B cell (primary cell): Measurements from ENCODE around the gene ADAM17. TPM values are rescaled to one million over a fixed set of nuclear protein-coding genes. Genes with fewer than 3 reads are reported as not detected.

Experiments
- ATAC-seq: fragments of 200-7000 bp; cut with Tn5 transposase; one replicate; pipeline ENCODE4 v1.10.0; 2021; ENCODE audit warnings: low read depth, mild to moderate bottlenecking, moderate number of reproducible peaks, moderate library complexity
- CTCF ChIA-PET: fragments of 350-600 bp; sonication (Branson Sonifier 250); formaldehyde crosslinking; loops from one replicate; lab custom pipeline; 2021; ENCODE audit warnings: antibody characterized with exemption, inconsistent platforms; lab: Charles Lee
- POLR2A ChIA-PET: fragments of 350-600 bp; sonication (Branson Sonifier 250); formaldehyde crosslinking; loops from one replicate; lab custom pipeline; 2021; ENCODE audit warnings: antibody characterized with exemption; lab: Charles Lee
- DNase-seq: peaks from one replicate; pipeline ENCODE4 v3.0.0; 2013
- H2AFZ ChIP-seq: 2 replicates; pipeline ENCODE4 v1.6.1; 2012; ENCODE audit warnings: mild to moderate bottlenecking, low read depth, low read length; ENCODE audit not compliant: insufficient read depth, poor library complexity, severe bottlenecking
- H3K27ac ChIP-seq, 2 donors: 1 replicate in 1 of 2; 2 replicates in 1 of 2; pipeline ENCODE4 v1.5.1; 2012 to 2013; ENCODE audit warnings: low read length in 2 of 2, mild to moderate bottlenecking in 2 of 2, moderate library complexity in 1 of 2
- H3K27me3 ChIP-seq, 4 experiments: fragments of 200-600 bp in 1 of 4; sonication (generic) in 1 of 4; replicated peaks in 1 of 4; 1 replicate in 2 of 4; 2 replicates in 2 of 4; pipeline versions ENCODE4 v1.6.1 to v1.7.0; 2013 to 2016; ENCODE audit warnings: low read length in 3 of 4, mild to moderate bottlenecking in 2 of 4, mixed read lengths in 1 of 4, moderate library complexity in 1 of 4; ENCODE audit not compliant: insufficient read depth in 4 of 4, control insufficient read depth in 3 of 4; ENCODE audit errors: control extremely low read depth in 1 of 4
- H3K36me3 ChIP-seq, 2 experiments: replicated peaks in 1 of 2; 1 replicate in 1 of 2; 2 replicates in 1 of 2; pipeline versions ENCODE4 v1.6.1 to v1.7.1; 2013; ENCODE audit warnings: low read length in 1 of 2; ENCODE audit not compliant: insufficient read depth in 2 of 2, control insufficient read depth in 1 of 2; ENCODE audit errors: control extremely low read depth in 1 of 2, extremely low read depth in 1 of 2
- H3K4me1 ChIP-seq, 2 donors: fragments of 200-600 bp in 1 of 2; sonication (generic) in 1 of 2; 1 replicate in 1 of 2; 2 replicates in 1 of 2; pipeline versions ENCODE4 v1.5.1 to v1.6.1; 2013 to 2017; ENCODE audit warnings: low read length in 2 of 2; ENCODE audit not compliant: control insufficient read depth in 2 of 2, insufficient read depth in 2 of 2
- H3K4me2 ChIP-seq: replicated peaks from 2 replicates; pipeline ENCODE3; 2012; ENCODE audit warnings: mild to moderate bottlenecking, low read depth, low read length; ENCODE audit not compliant: poor library complexity, severe bottlenecking
- H3K4me3 ChIP-seq, 5 experiments: fragments of 200-600 bp in 1 of 5; sonication (generic) in 1 of 5; 1 replicate in 3 of 5; 2 replicates in 2 of 5; pipeline versions ENCODE4 v1.5.1 to v1.7.0; 2011 to 2016; ENCODE audit warnings: low read length in 4 of 5, mild to moderate bottlenecking in 4 of 5, low read depth in 2 of 5, control low read depth in 1 of 5, moderate library complexity in 1 of 5; ENCODE audit not compliant: insufficient read depth in 1 of 5; ENCODE audit errors: control extremely low read depth in 1 of 5, extremely low read depth in 1 of 5
- H3K79me2 ChIP-seq: fragments of 200-600 bp; sonication (generic); one replicate; pipeline ENCODE4 v1.6.0; 2016; ENCODE audit warnings: low read length; ENCODE audit not compliant: control insufficient read depth, insufficient read depth
- H3K9ac ChIP-seq: fragments of 200-600 bp; sonication (generic); 2 replicates; pipeline ENCODE4 v1.6.1; 2017; ENCODE audit warnings: mild to moderate bottlenecking, low read length, moderate library complexity
- H3K9me3 ChIP-seq, 3 donors: one replicate each; pipeline versions ENCODE4 v1.6.1 to v1.7.1; 2013; ENCODE audit warnings: low read length in 2 of 3; ENCODE audit not compliant: control insufficient read depth in 2 of 3, insufficient read depth in 1 of 3; ENCODE audit errors: control extremely low read depth in 1 of 3
- H4K20me1 ChIP-seq: 2 replicates; pipeline ENCODE4 v1.6.0; 2012; ENCODE audit warnings: mild to moderate bottlenecking, low read length; ENCODE audit not compliant: insufficient read depth, control insufficient read depth, poor library complexity, severe bottlenecking
- H3K27ac Mint-ChIP-seq: one replicate; pipeline ENCODE4 v1.8.0; 2021; ENCODE audit warnings: mixed read lengths
- H3K27me3 Mint-ChIP-seq: one replicate; pipeline ENCODE4 v1.8.0; 2021; ENCODE audit warnings: mixed read lengths
- H3K4me1 Mint-ChIP-seq: one replicate; pipeline ENCODE4 v1.8.0; 2021; ENCODE audit warnings: mixed read lengths
- H3K4me3 Mint-ChIP-seq: one replicate; pipeline ENCODE4 v1.8.0; 2021; ENCODE audit warnings: mixed read lengths
- H3K9me3 Mint-ChIP-seq: one replicate; pipeline ENCODE4 v1.8.0; 2022; ENCODE audit warnings: mixed read lengths; ENCODE audit not compliant: insufficient read depth
- EZH2 ChIP-seq: IDR thresholded peaks from 2 replicates; pipeline ENCODE4 v1.6.1; 2012; ENCODE audit warnings: borderline replicate concordance, low read depth, mild to moderate bottlenecking, moderate library complexity, low read length; ENCODE audit not compliant: insufficient read depth, poor library complexity, severe bottlenecking
- WGBS: methylation state at CpG from one replicate; pipeline ENCODE4 v1.1.5; 2013; ENCODE audit warnings: missing lambda C conversion rate; ENCODE audit not compliant: insufficient coverage; 5-methylcytosine and 5-hydroxymethylcytosine counted together
- intact Hi-C: fragments of 100-400 bp; cut with micrococcal nuclease; formaldehyde crosslinking; loops from one replicate; pipeline ENCODE4 v1.10.0; 2022
- polyA plus RNA-seq: library from polyadenylated mRNA; depleted of rRNA; stranded (reverse); fragments of >200 nt; gene quantifications from 2 replicates; pipeline ENCODE4 v1.2.3, GENCODE V29; 2012
- total RNA-seq, 2 donors: library from RNA; stranded (reverse); fragments of 120-200 nt in 1 of 2; gene quantifications; 1 replicate in 1 of 2; 2 replicates in 1 of 2; pipeline versions ENCODE4 v1.2.3 to v1.2.4, GENCODE V29; 2013 to 2022
- TF ChIP-seq, protein P1 (sequence below): fragments of 200-600 bp; IDR thresholded peaks from one replicate; pipeline ENCODE4 v1.8.0; 2022; ENCODE audit warnings: antibody characterized with exemption, mild to moderate bottlenecking

ADAM17 gene
- total and polyA plus RNA-seq, 2 donors (not counting 1 experiment from before 2014, with no cell fraction given) = 13.9 to 57.8 TPM

DNA sequence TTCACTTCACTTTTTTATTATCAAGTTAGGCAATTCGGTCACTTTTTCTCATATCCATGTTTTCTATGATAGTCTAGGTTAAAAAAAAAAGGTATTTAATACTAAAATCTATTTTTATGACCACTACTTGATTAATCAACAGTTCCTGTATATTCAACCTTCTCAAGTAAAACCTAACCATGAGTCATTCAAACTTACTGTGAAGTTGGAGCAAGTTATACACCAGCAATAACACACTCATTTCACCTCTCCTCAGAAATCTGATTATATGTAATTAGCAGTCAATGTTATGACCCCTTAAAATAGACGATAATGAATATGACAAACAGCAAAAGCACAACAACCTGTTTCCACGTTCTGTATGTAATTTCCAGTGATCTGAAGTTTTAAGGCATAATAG, 35.0 kb upstream of the ADAM17 start:
- WGBS = no CpG with 5 or more reads among the region's 3 CpGs
- intact Hi-C loops = no loop called here
- Mint-ChIP-seq H3K4me1 (peaks cover 10% of the 10 kb centered on the region), H3K4me3 (no peak overlapping the region), H3K9me3 (no peaks in the 10 kb centered on the region), H3K27ac (no peak overlapping the region), H3K27me3 (no peaks in the 10 kb centered on the region)
- POLR2A ChIA-PET = no interaction called here
- Histone ChIP-seq H3K9ac (no peak overlapping the region), H3K9me3 (no peaks in the 10 kb centered on the region), H3K36me3 (peaks cover 6 to 36% of the 10 kb centered on the region in 2 experiments), H3K4me3 (no peak overlapping the region), H3K27me3 (no peaks in the 10 kb centered on the region), H3K79me2 (peaks cover 38% of the 10 kb centered on the region), H2AFZ (no peak overlapping the region), H4K20me1 (peaks cover 13% of the 10 kb centered on the region), H3K4me1 (peaks cover 4 to 12% of the 10 kb centered on the region in 2 donors), H3K27ac (no peak overlapping the region), H3K4me2 (no peak overlapping the region)
- no peak for DNase-seq
- TF ChIP-seq, protein P1, sequence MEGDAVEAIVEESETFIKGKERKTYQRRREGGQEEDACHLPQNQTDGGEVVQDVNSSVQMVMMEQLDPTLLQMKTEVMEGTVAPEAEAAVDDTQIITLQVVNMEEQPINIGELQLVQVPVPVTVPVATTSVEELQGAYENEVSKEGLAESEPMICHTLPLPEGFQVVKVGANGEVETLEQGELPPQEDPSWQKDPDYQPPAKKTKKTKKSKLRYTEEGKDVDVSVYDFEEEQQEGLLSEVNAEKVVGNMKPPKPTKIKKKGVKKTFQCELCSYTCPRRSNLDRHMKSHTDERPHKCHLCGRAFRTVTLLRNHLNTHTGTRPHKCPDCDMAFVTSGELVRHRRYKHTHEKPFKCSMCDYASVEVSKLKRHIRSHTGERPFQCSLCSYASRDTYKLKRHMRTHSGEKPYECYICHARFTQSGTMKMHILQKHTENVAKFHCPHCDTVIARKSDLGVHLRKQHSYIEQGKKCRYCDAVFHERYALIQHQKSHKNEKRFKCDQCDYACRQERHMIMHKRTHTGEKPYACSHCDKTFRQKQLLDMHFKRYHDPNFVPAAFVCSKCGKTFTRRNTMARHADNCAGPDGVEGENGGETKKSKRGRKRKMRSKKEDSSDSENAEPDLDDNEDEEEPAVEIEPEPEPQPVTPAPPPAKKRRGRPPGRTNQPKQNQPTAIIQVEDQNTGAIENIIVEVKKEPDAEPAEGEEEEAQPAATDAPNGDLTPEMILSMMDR = no peak
- no peak for TF ChIP-seq EZH2
- no peak for ATAC-seq
- CTCF ChIA-PET = no interaction called here

DNA sequence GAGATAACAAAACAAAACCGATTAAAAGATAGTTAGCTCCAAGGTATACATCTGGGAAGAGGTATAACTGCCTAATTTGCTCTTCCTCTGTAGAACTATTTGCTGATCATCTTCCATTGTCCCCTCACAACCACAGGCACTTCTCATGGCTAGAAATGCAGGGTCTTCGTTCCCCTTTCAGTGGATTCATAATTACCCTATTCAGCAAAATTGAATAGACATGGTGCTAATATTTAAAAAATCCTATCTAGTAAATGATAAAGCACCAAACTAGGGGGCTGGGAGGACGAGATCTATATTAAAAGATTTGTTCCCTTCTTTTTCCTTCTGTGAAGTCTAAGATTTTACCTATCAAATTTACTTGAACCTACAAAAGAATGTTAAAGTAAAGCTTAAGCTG, 30.8 kb upstream of the ADAM17 start:
- WGBS = no CpG with 5 or more reads among the region's 3 CpGs
- no peak overlapping the region for H3K4me3 ChIP-seq
- no peak for DNase-seq
- Mint-ChIP-seq H3K27me3 (no peaks in the 10 kb centered on the region), H3K4me3 (no peak overlapping the region), H3K9me3 (no peaks in the 10 kb centered on the region), H3K4me1 (no peaks in the 10 kb centered on the region), H3K27ac (no peak overlapping the region)
- TF ChIP-seq, protein P1 = no peak
- TF ChIP-seq EZH2 = no peak
- no peak overlapping the region for H2AFZ ChIP-seq
- no peak overlapping the region for H3K9ac ChIP-seq
- no peak overlapping the region for H3K4me2 ChIP-seq
- H3K4me1 ChIP-seq = no peaks in the 10 kb centered on the region
- peaks cover 3% of the 10 kb centered on the region for H3K79me2 ChIP-seq
- intact Hi-C loops = no loop called here
- no peaks in the 10 kb centered on the region for H3K9me3 ChIP-seq
- ChIA-PET POLR2A (interaction anchor here (0.5 kb wide), 1 partner anchor 374 kb away, joined by 3 read pairs; no protein-coding TSS in a partner anchor), CTCF (no interaction called here)
- H3K27me3 ChIP-seq = no peaks in the 10 kb centered on the region
- no peak for ATAC-seq
- H3K27ac ChIP-seq = no peak overlapping the region
- H4K20me1 ChIP-seq = peaks cover under 1% of the 10 kb centered on the region
- H3K36me3 ChIP-seq = peaks cover 14 to 44% of the 10 kb centered on the region in 2 experiments
